GM23338 (cell line): Measurements from ENCODE around the gene TTC8.

Experiments
- CREB1 ChIP-seq: fragments of 250-450 bp; sonication (Bioruptor Pico); IDR thresholded peaks from 2 replicates; pipeline ENCODE4 v1.5.0; 2020; ENCODE audit warnings: low read depth, mild to moderate bottlenecking, moderate library complexity
- EZH2 ChIP-seq: fragments of 200-600 bp; sonication (generic); IDR thresholded peaks from one replicate; pipeline ENCODE4 v1.8.0; 2017; ENCODE audit warnings: antibody characterized with exemption, mild to moderate bottlenecking, low read depth; ENCODE audit not compliant: unreplicated experiment
- EZH2phosphoT487 ChIP-seq: fragments of 200-600 bp; sonication (generic); IDR thresholded peaks from one replicate; pipeline ENCODE4 v1.8.1; 2018; ENCODE audit warnings: antibody characterized with exemption; ENCODE audit not compliant: unreplicated experiment
- JUNB ChIP-seq: IDR thresholded peaks from one replicate; pipeline ENCODE4 v1.6.1; 2016; ENCODE audit warnings: antibody characterized with exemption; ENCODE audit not compliant: unreplicated experiment
- NANOG ChIP-seq: IDR thresholded peaks from 2 replicates; pipeline ENCODE4 v1.6.1; 2016; ENCODE audit warnings: antibody characterized with exemption, borderline replicate concordance
- POLR2AphosphoS5 ChIP-seq: IDR thresholded peaks from 2 replicates; pipeline ENCODE4 v1.6.1; 2016; ENCODE audit warnings: antibody characterized with exemption, low read depth
- STAT1 ChIP-seq: IDR thresholded peaks from one replicate; pipeline ENCODE4 v1.6.1; 2016; ENCODE audit warnings: antibody characterized with exemption; ENCODE audit not compliant: unreplicated experiment
- ZNF114 ChIP-seq: fragments of 250-450 bp; sonication (Bioruptor Pico); IDR thresholded peaks from 2 replicates; pipeline ENCODE4 v1.5.0; 2020; ENCODE audit warnings: mild to moderate bottlenecking, moderate library complexity
- ZNF331 ChIP-seq: fragments of 250-450 bp; sonication (Bioruptor Pico); IDR thresholded peaks from 2 replicates; pipeline ENCODE4 v1.5.0; 2020; ENCODE audit warnings: low read depth, mild to moderate bottlenecking, moderate library complexity
- TF ChIP-seq, protein P1 (sequence below): IDR thresholded peaks from one replicate; pipeline ENCODE4 v1.6.1; 2018; ENCODE audit warnings: antibody characterized with exemption; ENCODE audit not compliant: unreplicated experiment
- TF ChIP-seq, protein P2 (sequence below), 2 experiments: fragments of 200-600 bp in 1 of 2; sonication (generic) in 1 of 2; conservative IDR thresholded peaks; 2 replicates each; pipeline versions ENCODE4 v1.5.1 to v1.6.1; 2016 to 2017; ENCODE audit warnings: antibody characterized with exemption in 2 of 2, low read depth in 2 of 2, mild to moderate bottlenecking in 2 of 2, moderate library complexity in 1 of 2
- TF ChIP-seq, protein P3 (sequence below): IDR thresholded peaks from 2 replicates; pipeline ENCODE4 v1.6.1; 2016; ENCODE audit warnings: antibody characterized with exemption

DNA sequence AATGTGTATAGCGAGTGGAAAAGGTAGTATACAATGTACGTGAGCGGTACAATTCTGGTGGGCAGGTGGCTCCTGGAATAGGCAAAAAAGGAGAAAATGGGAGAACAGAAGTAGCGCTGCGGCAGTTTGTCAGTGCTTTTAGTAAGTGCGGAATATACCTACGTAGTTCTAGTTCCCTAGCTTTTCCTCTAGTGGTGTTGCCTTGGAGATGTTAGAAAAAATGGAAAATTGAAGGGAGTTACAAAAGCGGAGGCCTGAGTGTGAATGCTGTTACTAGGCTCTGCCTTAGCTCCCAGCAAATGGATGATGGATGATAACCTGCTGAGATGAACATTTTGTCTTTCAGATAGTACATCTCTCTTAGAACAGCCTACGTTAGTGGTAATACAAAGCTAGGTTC lies 1.1 kb downstream of the TTC8 start:
- TF ChIP-seq, protein P1, sequence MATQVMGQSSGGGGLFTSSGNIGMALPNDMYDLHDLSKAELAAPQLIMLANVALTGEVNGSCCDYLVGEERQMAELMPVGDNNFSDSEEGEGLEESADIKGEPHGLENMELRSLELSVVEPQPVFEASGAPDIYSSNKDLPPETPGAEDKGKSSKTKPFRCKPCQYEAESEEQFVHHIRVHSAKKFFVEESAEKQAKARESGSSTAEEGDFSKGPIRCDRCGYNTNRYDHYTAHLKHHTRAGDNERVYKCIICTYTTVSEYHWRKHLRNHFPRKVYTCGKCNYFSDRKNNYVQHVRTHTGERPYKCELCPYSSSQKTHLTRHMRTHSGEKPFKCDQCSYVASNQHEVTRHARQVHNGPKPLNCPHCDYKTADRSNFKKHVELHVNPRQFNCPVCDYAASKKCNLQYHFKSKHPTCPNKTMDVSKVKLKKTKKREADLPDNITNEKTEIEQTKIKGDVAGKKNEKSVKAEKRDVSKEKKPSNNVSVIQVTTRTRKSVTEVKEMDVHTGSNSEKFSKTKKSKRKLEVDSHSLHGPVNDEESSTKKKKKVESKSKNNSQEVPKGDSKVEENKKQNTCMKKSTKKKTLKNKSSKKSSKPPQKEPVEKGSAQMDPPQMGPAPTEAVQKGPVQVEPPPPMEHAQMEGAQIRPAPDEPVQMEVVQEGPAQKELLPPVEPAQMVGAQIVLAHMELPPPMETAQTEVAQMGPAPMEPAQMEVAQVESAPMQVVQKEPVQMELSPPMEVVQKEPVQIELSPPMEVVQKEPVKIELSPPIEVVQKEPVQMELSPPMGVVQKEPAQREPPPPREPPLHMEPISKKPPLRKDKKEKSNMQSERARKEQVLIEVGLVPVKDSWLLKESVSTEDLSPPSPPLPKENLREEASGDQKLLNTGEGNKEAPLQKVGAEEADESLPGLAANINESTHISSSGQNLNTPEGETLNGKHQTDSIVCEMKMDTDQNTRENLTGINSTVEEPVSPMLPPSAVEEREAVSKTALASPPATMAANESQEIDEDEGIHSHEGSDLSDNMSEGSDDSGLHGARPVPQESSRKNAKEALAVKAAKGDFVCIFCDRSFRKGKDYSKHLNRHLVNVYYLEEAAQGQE, result no peak
- TF ChIP-seq, protein P2, sequence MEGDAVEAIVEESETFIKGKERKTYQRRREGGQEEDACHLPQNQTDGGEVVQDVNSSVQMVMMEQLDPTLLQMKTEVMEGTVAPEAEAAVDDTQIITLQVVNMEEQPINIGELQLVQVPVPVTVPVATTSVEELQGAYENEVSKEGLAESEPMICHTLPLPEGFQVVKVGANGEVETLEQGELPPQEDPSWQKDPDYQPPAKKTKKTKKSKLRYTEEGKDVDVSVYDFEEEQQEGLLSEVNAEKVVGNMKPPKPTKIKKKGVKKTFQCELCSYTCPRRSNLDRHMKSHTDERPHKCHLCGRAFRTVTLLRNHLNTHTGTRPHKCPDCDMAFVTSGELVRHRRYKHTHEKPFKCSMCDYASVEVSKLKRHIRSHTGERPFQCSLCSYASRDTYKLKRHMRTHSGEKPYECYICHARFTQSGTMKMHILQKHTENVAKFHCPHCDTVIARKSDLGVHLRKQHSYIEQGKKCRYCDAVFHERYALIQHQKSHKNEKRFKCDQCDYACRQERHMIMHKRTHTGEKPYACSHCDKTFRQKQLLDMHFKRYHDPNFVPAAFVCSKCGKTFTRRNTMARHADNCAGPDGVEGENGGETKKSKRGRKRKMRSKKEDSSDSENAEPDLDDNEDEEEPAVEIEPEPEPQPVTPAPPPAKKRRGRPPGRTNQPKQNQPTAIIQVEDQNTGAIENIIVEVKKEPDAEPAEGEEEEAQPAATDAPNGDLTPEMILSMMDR (conservative IDR thresholded peaks at IDR 0.05; ENCODE audit: low read depth in 2 of 2), result no peak
- no peak for TF ChIP-seq POLR2AphosphoS5
- TF ChIP-seq CREB1, result no peak
- no peak for TF ChIP-seq EZH2phosphoT487
- TF ChIP-seq EZH2, result no peak
- TF ChIP-seq STAT1, result no peak
- TF ChIP-seq, protein P3, sequence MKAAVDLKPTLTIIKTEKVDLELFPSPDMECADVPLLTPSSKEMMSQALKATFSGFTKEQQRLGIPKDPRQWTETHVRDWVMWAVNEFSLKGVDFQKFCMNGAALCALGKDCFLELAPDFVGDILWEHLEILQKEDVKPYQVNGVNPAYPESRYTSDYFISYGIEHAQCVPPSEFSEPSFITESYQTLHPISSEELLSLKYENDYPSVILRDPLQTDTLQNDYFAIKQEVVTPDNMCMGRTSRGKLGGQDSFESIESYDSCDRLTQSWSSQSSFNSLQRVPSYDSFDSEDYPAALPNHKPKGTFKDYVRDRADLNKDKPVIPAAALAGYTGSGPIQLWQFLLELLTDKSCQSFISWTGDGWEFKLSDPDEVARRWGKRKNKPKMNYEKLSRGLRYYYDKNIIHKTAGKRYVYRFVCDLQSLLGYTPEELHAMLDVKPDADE, result no peak
- TF ChIP-seq JUNB, result no peak
- no peak for TF ChIP-seq ZNF331
- TF ChIP-seq ZNF114, result no peak
- TF ChIP-seq NANOG, result no peak
